Hematopoietic multipotent progenitor cell treated with erythropoietin and hydrocortisone succinate and interleukin-3 and kit ligand, for 6 days (in vitro differentiated cells): ENCODE measurements around the gene HPS3.

Experiments used
- DNase-seq: peaks from one replicate; pipeline ENCODE4 v3.0.0-alpha.2; 2015

The HPS3 gene

DNA sequence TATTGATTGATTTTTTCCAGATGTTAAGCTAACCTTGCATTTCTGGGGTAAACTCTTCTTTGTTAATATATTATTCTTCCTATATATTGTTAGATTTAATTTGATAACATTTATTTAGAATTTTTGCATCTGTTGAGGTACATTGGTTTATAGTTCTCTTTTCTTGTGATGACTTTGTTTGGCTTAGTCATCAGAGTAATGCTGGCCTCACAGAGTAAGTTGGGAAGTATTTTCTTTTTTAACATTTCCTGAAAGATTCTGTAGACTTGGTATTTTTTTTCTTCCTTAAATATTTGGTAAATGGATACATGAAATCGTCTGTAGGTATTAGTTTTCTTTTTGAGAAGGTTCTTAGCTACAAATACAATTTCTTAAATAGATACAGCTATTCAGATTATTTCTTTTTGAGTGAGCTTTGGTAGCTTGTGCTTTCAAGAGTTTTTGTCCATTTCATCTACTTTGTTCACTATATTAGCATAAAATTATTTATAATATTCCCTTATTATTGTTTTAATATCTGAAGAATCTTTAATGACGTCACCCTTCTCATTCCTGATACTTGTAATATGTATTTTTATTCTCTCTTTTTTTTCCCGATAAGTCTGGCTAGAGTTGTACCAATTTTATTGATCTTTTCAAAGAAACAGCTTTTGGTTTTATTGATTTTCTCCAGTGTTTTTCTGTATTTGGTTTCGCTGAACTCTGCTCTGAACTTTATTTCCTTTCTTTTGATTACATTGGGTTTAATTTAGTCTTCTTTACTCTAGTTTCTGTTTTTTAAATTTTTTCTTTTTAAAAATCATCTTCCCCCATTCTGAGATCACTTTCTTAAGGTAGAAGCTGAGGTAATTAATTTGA is 6.5 kb upstream of the HPS3 start:
- DNase-seq: no peak

DNA sequence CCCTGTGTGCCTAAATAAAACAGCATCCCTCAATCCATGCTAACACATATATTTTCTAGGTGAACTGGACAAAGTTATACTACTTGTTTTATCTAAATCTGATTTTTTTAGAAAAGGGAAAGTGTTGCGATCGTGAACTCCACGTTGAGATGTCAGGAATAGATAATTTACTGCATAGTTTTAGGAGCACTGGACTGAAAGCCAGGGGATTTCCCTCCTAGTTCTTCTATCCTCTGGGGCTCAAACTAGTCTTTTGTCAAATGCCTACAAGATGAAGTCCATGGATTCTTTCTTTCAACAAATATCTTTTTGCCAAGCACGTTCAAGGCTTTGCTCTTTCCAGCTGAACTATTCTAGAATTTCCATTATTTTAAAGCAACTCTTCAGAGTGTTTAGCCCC is 617 bp upstream of the HPS3 start:
- no peak for DNase-seq

DNA sequence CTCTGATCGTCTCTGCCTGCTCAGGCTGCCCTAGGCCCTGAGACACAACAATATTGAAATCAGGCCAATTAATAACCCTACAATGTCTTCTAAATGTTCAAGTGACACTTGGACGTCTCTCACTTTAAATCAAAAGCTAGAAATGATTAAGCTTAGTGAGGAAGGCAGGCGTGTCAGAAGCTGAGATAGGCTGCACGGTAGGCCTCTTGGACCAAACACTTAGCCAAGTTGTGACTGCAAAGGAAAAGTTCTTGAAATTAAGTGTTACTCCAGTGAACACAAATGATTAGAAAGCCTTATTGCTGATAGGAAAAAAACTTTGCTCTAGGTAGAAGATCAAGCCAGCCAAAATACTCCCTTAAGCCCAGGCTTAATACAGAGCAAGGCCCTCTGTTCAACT is 2.2 kb downstream of the HPS3 start:
- no peak for DNase-seq

DNA sequence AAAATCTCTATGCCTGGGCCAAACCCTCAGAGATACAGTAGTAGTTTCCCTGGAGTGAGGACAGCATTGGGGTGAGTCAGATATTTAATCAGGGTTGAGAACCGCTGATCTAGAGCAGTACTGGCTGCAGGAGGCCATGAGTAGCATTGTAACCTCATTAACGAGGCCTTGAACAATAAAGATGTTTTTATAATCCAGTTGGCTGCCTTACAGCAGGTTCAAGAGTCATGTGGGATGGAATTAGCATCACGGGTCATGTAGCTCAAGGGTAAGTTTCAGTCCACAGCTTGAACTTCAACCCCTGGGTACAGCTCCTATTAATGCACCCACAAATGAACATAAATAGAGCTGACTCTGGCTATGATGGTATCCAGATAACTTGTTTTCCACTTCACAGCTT is 5.1 kb downstream of the HPS3 start:
- no peak for DNase-seq

DNA sequence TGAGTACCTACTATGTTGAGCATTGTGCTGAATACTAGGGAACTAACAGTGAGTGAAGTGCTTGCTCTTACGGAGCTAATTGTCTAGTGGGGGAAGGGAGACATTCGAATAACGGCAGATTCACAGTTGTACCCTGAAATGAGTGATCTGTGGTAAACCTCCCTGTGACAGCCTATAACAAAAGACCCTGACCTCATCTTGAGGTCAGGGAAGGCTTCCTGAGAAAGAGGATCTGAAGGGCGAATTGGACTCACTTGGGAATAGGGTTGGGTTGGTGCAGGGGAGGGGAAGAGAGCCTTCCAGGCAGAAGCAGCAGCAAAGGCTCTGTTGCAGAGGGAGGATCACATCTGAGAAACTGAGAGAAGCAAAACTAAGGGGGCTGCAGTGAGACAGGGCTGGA is 13.2 kb downstream of the HPS3 start:
- DNase-seq: no peak

DNA sequence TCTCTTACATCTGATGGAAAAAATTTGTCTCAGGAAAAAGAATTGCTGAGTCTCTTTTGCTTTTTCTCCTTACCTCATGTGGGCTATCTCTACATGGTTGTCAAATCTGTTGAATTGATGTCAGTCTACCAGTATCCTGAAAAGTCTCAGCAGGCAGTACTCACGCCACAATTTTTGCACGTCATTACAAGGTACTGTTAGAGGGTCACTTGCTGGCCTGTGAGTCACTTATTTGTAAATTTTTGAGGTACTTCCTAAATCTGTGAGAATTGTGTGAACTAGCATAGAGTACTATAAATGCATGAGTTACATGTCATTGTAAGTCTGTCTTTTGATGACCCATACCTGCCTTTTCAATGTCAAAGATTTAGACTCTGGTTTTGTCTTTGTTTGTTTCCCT is 15.9 kb downstream of the HPS3 start:
- DNase-seq: no peak

DNA sequence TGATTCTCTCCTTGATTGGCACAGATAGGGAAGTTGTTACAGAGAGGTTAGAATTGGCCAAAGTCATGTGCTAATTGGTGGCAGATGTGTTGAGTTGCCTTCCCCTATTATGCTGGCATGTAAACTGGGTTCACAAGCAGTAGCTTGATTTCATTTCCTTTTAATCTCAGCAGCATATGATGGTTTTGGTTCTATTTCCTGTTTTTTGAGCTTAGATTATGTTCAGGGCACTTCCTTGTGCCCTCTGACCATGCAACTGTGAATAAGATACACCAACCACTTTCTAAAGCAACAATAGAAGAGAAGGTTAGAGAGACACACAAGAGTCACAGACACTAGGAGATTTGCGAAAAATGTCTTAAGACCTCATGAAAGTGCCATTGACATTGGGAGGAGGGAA is 16.5 kb downstream of the HPS3 start:
- DNase-seq: peak; percentile 25

DNA sequence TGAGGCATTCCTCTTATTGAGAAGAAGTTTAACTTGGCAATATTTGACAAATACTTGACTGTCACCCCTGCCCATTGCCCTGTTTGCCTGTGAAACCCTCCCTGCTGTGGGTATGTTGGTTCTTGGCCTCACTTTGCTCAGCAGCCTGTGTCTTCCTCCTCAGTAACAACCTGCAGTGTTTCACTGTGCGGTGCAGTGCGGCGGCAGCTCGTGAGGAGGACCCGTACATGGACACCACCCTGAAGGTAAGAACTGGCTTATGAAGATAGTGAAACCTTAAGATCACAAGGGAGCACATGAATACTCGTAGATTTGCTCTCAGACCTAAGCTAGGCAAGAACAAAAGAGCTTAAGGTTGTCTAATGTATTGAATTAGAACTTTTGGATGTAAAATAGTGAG is 21.0 kb downstream of the HPS3 start:
- no peak for DNase-seq

DNA sequence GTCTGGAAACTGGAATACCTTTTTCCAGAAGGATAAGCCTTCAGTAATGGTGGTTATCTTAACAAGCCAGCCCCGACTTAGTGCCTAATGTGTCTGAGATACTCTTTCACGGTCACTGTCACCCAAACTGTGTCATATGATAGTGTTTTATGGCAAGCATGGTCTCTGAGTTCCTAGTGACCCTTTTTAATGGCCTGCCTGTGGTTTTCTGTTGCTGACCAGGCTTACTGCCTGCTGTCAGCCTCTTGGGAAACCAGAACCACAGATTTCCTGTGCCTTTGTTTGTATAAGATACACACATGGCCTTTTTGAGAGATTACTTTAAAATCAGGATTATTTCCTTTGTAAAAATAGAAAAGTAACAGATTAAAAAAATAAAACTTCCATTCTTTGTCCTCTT is 22.4 kb downstream of the HPS3 start:
- peak; percentile 52 for DNase-seq

DNA sequence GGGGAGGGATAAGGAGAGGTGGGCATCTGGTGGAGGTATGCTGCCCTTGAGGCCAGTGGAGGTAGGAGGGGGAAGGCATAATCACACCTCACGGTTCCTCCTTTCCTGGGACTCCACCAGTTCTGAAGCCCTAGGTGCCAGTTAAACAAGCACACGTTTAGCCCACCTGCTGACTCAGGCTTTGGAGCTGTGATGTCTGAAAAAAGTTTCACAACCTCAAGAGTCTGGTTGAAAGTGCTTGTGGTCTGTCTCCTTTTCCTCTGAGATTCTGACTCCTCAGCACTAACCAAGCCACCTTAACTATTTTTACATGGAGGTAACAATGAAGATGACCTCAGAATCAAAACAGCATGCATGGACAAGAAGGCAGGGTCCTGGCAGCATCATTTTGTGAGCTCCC is 23.0 kb downstream of the HPS3 start:
- DNase-seq: no peak

DNA sequence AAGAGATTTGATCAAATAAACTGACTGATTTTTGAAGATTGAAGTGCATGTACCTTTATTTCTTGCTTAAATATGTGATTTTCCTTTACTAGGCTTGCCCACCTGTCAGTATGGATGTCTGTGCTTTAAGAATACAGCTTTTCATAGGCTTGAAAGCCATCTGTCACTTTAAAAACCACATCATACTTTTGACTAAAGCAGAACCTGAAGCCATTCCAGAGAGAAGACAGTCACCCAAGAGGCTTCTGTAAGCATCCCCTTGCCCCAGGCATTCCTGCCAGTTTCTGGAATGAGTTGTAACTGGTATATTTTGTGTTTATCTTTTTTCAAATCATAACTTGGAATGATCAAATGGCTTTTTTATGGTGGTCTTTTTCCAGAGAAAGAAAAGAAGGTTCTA is 24.0 kb downstream of the HPS3 start:
- no peak for DNase-seq

DNA sequence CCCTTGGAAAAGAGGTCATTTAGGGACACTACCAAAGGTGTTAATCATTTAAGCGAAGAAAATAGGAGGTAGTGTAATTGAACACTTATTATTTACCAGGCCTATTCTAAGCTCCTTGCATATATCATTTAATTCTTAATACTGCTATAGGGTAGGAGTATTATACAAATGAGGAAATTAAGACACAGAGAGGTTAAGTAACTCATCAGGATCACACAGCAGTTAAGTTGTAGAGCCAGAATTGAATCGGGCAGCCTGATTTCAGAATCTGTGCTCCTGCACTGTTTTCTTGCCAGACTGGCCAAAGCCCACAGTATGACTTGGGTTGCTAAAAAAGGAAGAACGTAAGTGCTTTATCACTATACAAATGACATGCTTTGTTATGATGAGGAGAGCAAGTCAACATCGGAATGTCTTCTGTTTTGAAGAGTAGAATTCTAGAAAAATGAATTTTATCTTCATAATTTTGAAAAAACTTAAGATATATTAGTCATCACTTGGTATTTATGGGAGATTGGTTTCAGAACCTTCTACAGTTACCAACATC is 31.4 kb downstream of the HPS3 start:
- DNase-seq: no peak

DNA sequence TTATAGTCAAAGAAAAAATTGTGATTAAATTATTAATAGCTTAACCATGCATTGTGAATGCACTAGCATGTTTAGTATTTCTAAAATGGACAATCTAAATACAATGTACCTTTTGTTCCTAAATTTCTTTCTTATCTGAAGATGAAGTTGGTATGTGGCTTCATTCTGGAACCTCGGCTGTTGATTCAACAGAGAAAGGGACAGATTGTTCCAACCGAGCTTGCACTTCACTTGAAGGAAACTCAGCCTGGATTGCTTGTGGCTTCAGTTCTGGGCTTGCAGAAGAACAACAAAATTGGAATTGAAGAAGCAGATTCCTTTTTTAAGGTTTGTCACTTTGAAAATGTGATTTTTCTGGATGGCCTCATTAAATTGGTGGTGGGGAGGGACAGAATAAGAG is 32.6 kb downstream of the HPS3 start:
- DNase-seq: no peak

DNA sequence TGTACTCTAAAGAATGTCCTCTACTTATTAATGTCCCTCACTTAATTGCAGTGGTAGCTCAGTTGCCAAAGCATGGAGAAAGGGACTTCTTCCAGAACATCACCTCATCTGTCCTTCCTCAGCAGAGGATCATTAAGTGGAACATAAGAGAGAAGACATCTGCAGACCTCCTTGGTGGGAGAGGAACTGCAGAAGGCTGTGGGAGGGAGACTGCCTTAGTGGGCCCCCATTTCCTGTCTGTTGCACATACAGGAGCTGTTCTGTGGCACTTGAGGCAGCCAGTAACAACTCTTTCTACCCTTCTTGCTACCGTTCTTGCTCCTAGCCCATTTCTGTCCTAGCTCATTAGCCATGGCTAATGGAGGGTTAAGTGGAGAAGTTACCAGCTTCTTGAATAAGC is 33.6 kb downstream of the HPS3 start:
- peak; percentile 22 for DNase-seq

DNA sequence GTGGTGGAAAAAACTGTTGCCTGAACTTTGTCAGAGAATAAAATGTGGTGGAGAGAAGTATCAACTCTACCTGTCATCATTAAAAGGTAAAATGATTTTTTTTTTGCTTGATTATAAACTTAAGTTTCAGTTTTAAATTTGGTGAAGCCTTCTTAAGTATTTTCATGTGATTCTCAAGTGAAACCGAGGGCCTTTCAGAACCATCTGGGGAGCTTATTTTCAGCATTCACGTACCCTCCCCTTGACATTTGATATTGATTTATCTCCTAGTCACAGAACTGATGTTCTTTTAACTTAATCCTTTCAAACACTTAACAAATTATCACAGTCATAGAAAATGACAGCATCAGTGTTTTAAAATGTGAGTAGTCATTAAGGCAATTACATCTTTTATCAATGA is 38.5 kb downstream of the HPS3 start:
- DNase-seq: no peak

DNA sequence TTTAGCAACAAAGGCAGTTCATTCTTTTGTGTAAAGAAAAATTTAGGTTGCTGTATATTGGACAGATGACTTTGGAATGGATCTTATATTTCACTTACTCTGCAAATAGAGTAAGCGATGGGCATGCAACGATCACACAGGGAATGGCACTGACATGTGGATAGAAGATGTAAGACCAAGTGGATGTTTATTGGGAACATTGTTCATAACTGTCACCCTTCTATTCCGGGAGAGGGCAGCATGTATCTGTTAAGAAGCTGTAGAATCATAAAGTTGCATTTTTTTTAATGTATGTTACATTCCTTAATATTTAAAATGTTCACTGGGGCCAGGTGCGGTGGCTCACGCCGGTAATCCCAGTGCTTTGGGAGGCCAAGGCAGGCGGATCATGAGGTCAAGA is 41.2 kb downstream of the HPS3 start:
- no peak for DNase-seq

DNA sequence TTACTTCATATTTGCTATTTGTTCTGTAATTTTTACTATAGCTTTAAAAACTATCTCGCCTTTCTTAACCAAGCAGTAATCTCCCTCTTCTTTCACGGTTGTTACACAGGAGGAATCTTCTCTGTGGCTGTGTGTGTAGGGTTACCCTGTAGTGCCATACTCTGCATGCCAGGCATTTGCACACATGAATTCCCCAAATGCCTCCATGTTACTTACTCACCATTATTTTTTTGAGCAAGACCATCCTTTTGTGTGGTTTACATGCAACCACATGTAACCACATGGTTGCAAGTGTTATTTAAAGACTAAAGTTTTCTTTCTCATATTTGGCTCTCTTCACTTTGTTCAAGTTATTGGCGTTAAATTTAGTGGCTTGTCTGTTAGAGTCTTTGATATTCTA is 45.5 kb downstream of the HPS3 start:
- no peak for DNase-seq

DNA sequence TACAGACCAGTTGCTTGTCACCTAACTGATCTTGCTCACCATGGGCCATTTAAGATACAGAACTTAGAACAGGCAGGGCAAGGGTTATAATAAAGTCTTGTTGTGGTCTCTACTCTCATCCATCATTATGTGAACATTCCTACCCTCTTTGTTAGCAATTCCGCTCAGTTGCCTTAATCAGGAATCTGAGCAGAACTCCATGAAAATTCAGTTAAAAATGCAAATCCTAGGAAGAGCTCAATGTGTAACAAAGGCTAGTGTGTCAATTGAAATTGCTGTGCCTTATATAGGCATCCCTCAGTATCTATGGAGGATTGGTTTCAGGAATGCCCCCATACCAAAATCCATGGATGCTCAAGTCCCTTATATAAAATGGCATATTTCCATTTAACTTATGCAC is 47.7 kb downstream of the HPS3 start:
- no peak for DNase-seq

DNA sequence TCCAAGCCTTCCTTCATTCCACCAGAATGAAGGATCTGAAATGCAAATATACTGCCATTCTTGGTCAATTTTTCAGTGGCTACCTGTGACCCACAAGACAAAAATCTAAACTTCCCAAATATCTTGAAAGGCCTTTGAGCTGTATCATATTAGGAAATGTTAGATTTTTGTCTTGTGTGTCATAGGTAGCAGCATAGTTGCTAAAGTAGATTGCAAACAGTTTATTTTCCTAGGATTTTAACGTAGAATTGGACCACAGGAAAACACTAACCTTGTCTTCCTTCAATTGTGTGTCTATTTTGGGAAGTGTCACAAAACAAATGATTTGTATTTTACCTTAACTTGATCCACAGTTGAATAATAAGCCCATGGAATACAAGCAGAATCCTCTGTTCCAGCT is 49.8 kb downstream of the HPS3 start:
- no peak for DNase-seq

DNA sequence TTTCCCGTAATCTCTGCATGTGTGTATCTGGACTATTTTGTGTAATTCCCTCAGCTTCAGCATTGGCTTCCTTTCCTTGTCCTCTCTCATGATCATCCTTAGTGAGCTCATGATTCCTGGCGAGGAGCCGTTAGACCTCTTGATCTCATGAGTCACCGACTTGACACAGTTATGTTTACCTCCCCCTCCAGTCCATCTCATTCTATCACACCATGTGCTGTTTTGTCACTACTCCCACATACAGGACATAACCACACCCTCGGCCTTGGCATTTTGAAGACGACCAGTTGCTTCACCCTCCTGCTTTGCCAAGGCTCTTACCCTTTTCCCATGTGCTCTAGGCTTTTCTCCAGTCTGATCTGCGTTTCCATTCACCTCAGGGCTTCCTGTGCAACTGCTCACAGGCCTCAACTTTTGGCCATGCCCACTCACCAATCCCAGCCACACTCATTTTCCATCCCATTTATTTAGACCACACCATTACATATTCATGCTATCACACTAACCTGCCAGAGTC is 50.7 kb downstream of the HPS3 start:
- no peak for DNase-seq

DNA sequence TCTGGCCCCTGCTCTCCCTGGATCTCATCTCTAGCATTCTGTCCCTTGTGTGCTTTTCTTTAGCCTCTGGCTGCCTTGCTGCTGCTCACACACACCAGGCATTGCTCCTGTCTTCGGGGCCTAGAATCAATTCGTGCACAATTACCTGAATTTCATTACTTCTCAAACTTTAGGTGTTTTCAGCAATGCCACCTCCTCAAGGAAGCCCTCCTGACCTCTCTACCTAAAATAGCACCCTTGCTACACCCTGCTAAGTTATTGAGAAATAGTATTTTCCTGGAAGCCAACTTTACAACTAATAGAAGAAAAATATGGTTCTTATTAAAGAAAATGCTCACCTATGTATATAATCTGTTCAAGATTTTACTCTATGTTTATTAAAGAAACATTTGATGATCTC is 51.7 kb downstream of the HPS3 start:
- no peak for DNase-seq

DNA sequence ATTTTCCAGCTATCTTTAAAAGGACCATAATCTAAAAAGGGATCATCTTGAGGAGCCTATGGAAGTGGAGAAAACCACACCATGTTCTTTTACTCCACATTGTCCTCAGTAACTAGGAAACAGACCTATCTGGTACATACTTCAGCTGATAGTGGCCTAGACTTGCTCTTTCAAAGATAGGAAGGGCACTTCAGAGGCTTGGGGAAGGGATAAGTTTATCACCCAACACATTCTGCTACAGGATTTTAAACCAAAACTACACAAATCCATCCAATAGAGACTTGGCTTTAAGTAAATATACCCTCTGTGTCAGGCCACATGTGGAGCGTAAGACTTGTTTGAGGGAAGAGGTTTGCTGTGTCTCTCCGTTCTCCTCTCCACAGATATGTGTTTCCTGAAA is 56.8 kb downstream of the HPS3 start:
- no peak for DNase-seq

DNA sequence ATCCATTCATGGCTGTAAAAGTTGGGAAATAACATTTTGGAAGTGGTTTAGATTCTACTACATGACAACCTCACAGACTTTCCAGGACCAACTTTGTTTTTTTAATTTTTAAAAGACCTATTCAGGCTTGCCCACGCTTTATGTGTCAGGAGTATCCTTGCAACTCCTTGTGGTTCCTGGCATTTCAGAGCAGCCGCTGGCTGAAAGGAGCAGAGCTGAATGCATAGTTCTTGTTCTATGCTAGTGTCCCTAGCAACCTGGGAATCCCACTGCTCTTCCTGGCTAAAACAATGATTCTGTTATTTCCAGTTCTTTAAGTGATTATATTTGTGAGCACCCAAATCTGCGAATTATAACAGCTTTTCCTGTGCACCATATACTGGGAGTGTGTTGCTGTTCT is 57.3 kb downstream of the HPS3 start:
- no peak for DNase-seq

DNA sequence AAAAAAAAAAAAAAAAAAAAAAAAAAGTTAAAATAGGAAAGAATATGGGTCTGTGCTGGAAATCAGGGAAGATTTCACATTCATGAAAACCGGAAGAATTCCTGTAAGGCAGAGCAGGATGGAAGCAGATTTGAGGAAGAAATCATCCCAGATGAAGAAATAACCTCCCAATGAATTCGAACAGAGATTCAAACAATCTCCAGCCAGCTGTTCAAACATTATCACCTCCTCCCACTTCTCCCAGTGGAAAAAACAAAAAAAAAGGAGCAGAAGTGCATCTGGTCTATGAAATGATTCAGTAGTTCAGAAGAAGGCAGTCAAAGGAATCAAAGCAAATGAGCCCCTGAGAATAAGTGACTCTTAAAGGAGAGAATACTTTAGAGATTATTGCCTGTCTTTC is 59.1 kb downstream of the HPS3 start:
- no peak for DNase-seq

DNA sequence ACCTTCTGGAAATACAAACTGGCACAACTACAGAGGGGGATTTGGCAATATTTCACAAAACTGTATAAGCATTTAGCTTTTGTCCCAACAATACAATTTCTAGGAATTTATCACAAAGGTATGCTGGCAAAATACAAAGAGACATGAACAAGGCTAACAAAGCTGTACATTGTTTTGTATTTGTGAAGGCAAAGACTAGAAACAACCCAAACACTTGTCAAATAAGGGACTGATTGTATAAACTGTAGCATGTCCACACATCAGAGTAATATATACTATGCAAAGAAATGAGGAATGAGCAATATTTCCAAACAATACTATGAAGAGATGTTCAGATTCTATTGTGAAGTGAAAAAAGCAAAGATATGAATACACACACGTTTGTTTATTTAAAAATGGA is 65.8 kb downstream of the HPS3 start:
- DNase-seq: no peak
